ENCODE measurements around the gene WDR81. TPM values are rescaled to one million over a fixed set of nuclear protein-coding genes. Genes with fewer than 3 reads are reported as not detected.
A peak's percentile ranks its signal among the peaks of the same experiment; 100 is the strongest.

Gene WDR81
- total and polyA plus RNA-seq, 2 donors (not counting 1 experiment from before 2014, with no cell fraction given) = 52.7 to 102 TPM

- CTCF ChIA-PET = interaction anchor here (0.7 to 2.9 kb wide), 10 partner anchors 14 to 357 kb away, joined by 3 to 13 read pairs (median 4); partner anchors contain the start of genes RILP and RTN4RL1
- Histone ChIP-seq H4K20me1 (ENCODE audit: control insufficient read depth, insufficient read depth, low read length, poor library complexity, severe bottlenecking) (peaks cover 56% of the 10 kb centered on the region), H2AFZ (ENCODE audit: insufficient read depth, low read depth, low read length, poor library complexity, severe bottlenecking) (no peak overlapping the region), H3K79me2 (ENCODE audit: control insufficient read depth, insufficient read depth, low read length) (peaks cover 45% of the 10 kb centered on the region), H3K4me1 (ENCODE audit: control insufficient read depth in 2 of 2, insufficient read depth in 2 of 2, low read length in 2 of 2) (peaks cover 17 to 28% of the 10 kb centered on the region in 2 donors), H3K4me3 (ENCODE audit: control extremely low read depth in 1 of 5, extremely low read depth in 1 of 5, insufficient read depth in 1 of 5, low read depth in 2 of 5, low read length in 4 of 5) (peak overlapping the region; percentile 18 to 97 (median 92)), H3K36me3 (replicated peaks in 1 of 2; ENCODE audit: control extremely low read depth in 1 of 2, control insufficient read depth in 1 of 2, extremely low read depth in 1 of 2, insufficient read depth in 2 of 2, low read length in 1 of 2) (peaks cover 3 to 49% of the 10 kb centered on the region in 2 experiments), H3K27me3 (replicated peaks in 1 of 4; ENCODE audit: control extremely low read depth in 1 of 4, control insufficient read depth in 3 of 4, insufficient read depth in 4 of 4, low read length in 3 of 4) (no peaks in the 10 kb centered on the region), H3K9ac (ENCODE audit: low read length) (peak overlapping the region; percentile 91), H3K9me3 (ENCODE audit: control extremely low read depth in 1 of 3, control insufficient read depth in 2 of 3, insufficient read depth in 1 of 3, low read length in 2 of 3) (no peaks in the 10 kb centered on the region), H3K27ac (ENCODE audit: low read length in 2 of 2) (peak overlapping the region in 1 of 2 donors; percentile 90), H3K4me2 (replicated peaks; ENCODE audit: low read depth, low read length, poor library complexity, severe bottlenecking) (peak overlapping the region; percentile 84)
- POLR2A ChIA-PET = interaction anchor here (1.2 kb wide), 1 partner anchor 35 kb away, joined by 7 read pairs; the partner anchor contains the start of gene RILP
- ATAC-seq (ENCODE audit: low read depth) (no peak), DNase-seq (no peak)
- H3K4me1 Mint-ChIP-seq = peaks cover 37% of the 10 kb centered on the region
- peak overlapping the region; percentile 100 for H3K4me3 Mint-ChIP-seq
- intact Hi-C loops (cut with micrococcal nuclease) = no loop called here
- H3K27ac Mint-ChIP-seq = peak overlapping the region; percentile 100
- no peaks in the 10 kb centered on the region for H3K9me3 Mint-ChIP-seq (ENCODE audit: insufficient read depth)
- 55% methylated on average over 2 of the region's 5 CpGs for WGBS (ENCODE audit: insufficient coverage)
- no peak for TF ChIP-seq EZH2 (IDR thresholded peaks at IDR 0.05; ENCODE audit: borderline replicate concordance, insufficient read depth, low read depth, low read length, poor library complexity, severe bottlenecking)
- no peak for TF ChIP-seq CTCF (IDR thresholded peaks at IDR 0.05)
- no peaks in the 10 kb centered on the region for H3K27me3 Mint-ChIP-seq
These were observed 41.0 kb upstream of the WDR81 start for GRCh38 chr17:1683459-1683858.
